Gastrocnemius medialis (tissue), 4 donors: ENCODE measurements around the gene COLGALT1. TPM values are rescaled to one million over a fixed set of nuclear protein-coding genes. Genes with fewer than 3 reads are reported as not detected.

Source experiments
- ATAC-seq, 2 donors: fragments of 150-250 bp; one replicate each; pipeline ENCODE4 v1.9.1; 2016
- DNase-seq, 2 donors: peaks; one replicate each; pipeline ENCODE4 v3.0.0-alpha.2; 2019
- H3K27ac ChIP-seq, 4 donors: fragments of 200-600 bp; sonication (generic); 1 replicate in 1 of 4; 2 replicates in 3 of 4; pipeline ENCODE4 v1.5.1; 2016 to 2018; ENCODE audit warnings: mild to moderate bottlenecking in 2 of 4, moderate library complexity in 1 of 4
- H3K27me3 ChIP-seq, 3 donors: fragments of 200-600 bp; sonication (generic) in 2 of 3; 1 replicate in 1 of 3; 2 replicates in 2 of 3; pipeline versions ENCODE4 v1.5.1 to v1.6.0; 2016 to 2019; ENCODE audit warnings: mild to moderate bottlenecking in 1 of 3, moderate library complexity in 1 of 3
- H3K36me3 ChIP-seq, 2 donors: fragments of 200-600 bp; sonication (generic) in 1 of 2; one replicate each; pipeline ENCODE4 v1.5.1; 2017 to 2018
- H3K4me1 ChIP-seq, 2 donors: fragments of 200-600 bp; sonication (generic) in 1 of 2; one replicate each; pipeline ENCODE4 v1.5.1; 2016 to 2017; ENCODE audit warnings: mild to moderate bottlenecking in 2 of 2
- H3K4me3 ChIP-seq, 4 donors: fragments of 200-600 bp; sonication (generic) in 3 of 4; 1 replicate in 1 of 4; 2 replicates in 3 of 4; pipeline ENCODE4 v1.5.1; 2016 to 2019; ENCODE audit warnings: mild to moderate bottlenecking in 2 of 4
- H3K9me3 ChIP-seq, 3 donors: fragments of 200-600 bp; sonication (generic) in 2 of 3; 1 replicate in 1 of 3; 2 replicates in 2 of 3; pipeline ENCODE4 v1.5.1; 2016 to 2019
- CTCF ChIP-seq, 5 experiments: fragments of 450-650 bp in 3 of 5; fragments of 200-600 bp in 2 of 5; sonication (generic) in 2 of 5; IDR thresholded peaks in 4 of 5; conservative IDR thresholded peaks in 1 of 5; 1 replicate in 4 of 5; 2 replicates in 1 of 5; pipeline ENCODE4 v1.5.1; 2016 to 2019; ENCODE audit warnings: antibody characterized with exemption in 5 of 5, mild to moderate bottlenecking in 3 of 5, moderate library complexity in 3 of 5
- POLR2A ChIP-seq, 2 donors: fragments of 450-650 bp; IDR thresholded peaks; one replicate each; pipeline ENCODE4 v1.6.1; 2017; ENCODE audit warnings: antibody characterized with exemption in 2 of 2, mild to moderate bottlenecking in 2 of 2, moderate library complexity in 2 of 2
- in situ Hi-C, 4 donors: fragments of 200-750 bp; cut with MboI; loops; one replicate each; pipeline versions ENCODE4 v1.15.0 to v1.8.0; 2017; ENCODE audit warnings: low sequenced_read_pairs in 4 of 4
- intact Hi-C: fragments of 100-400 bp; cut with DNase I; formaldehyde crosslinking; loops from one replicate; pipeline ENCODE4 v1.15.1; 2023; ENCODE audit warnings: low total_unique reads
- total RNA-seq, 4 donors: library from RNA; depleted of rRNA; stranded (reverse); fragments of >200 nt; gene quantifications; one replicate each; pipeline versions ENCODE4 v1.1.0 to v1.2.3, GENCODE V29; 2016

Gene COLGALT1
- total RNA-seq, 4 donors from 2014 or later = 16.6 to 33.2 (median 27.5) TPM

- peaks cover 0 to 6% of the 10 kb centered on the region in 2 donors for H3K36me3 ChIP-seq
- in situ Hi-C loops = no loop called here
- no peaks in the 10 kb centered on the region for H3K9me3 ChIP-seq
- H3K27ac ChIP-seq = no peak overlapping the region
- ATAC-seq (no peak), DNase-seq (no peak)
- no peak for TF ChIP-seq POLR2A (IDR thresholded peaks at IDR 0.05)
- TF ChIP-seq CTCF (IDR thresholded peaks at IDR 0.05 in 4 of 5, conservative IDR thresholded peaks at IDR 0.05 in 1 of 5) = no peak
- no peak overlapping the region for H3K4me3 ChIP-seq
- intact Hi-C loops = no loop called here
- H3K4me1 ChIP-seq = no peaks in the 10 kb centered on the region
- H3K27me3 ChIP-seq = peaks cover 0 to 13% (median 12%) of the 10 kb centered on the region in 3 donors
These were observed 30.3 kb upstream of the COLGALT1 start for GRCh38 chr19:17525141-17525540.

GRCh38 chr19:17526922-17527321 is 28.5 kb upstream of the COLGALT1 start:
- DNase-seq (no peak), ATAC-seq (no peak)
- intact Hi-C loops = no loop called here
- Histone ChIP-seq H3K36me3 (no peaks in the 10 kb centered on the region), H3K4me1 (no peaks in the 10 kb centered on the region), H3K9me3 (no peaks in the 10 kb centered on the region), H3K27me3 (peaks cover 0 to 13% (median 12%) of the 10 kb centered on the region in 3 donors), H3K4me3 (no peak overlapping the region), H3K27ac (no peak overlapping the region)
- no peak for TF ChIP-seq CTCF (IDR thresholded peaks at IDR 0.05 in 4 of 5, conservative IDR thresholded peaks at IDR 0.05 in 1 of 5)
- in situ Hi-C loops = no loop called here

GRCh38 chr19:17527326-17527725 is 28.1 kb upstream of the COLGALT1 start:
- no peaks in the 10 kb centered on the region for H3K9me3 ChIP-seq
- peaks cover 4 to 13% (median 12%) of the 10 kb centered on the region in 3 donors for H3K27me3 ChIP-seq
- in situ Hi-C loops = no loop called here
- intact Hi-C loops = no loop called here
- no peak overlapping the region for H3K27ac ChIP-seq
- DNase-seq (no peak), ATAC-seq (no peak)
- no peaks in the 10 kb centered on the region for H3K36me3 ChIP-seq
- no peaks in the 10 kb centered on the region for H3K4me1 ChIP-seq
- H3K4me3 ChIP-seq = no peak overlapping the region
- TF ChIP-seq CTCF (IDR thresholded peaks at IDR 0.05 in 4 of 5, conservative IDR thresholded peaks at IDR 0.05 in 1 of 5) (no peak), POLR2A (IDR thresholded peaks at IDR 0.05) (no peak)

- no peak overlapping the region for H3K4me3 ChIP-seq
- no peaks in the 10 kb centered on the region for H3K36me3 ChIP-seq
- H3K27ac ChIP-seq = no peak overlapping the region
- TF ChIP-seq POLR2A (IDR thresholded peaks at IDR 0.05) (no peak), CTCF (IDR thresholded peaks at IDR 0.05 in 4 of 5, conservative IDR thresholded peaks at IDR 0.05 in 1 of 5) (no peak)
- ATAC-seq = no peak
- intact Hi-C loops = no loop called here
- no peaks in the 10 kb centered on the region for H3K9me3 ChIP-seq
- no peak for DNase-seq
- H3K27me3 ChIP-seq = peaks cover 7 to 16% (median 12%) of the 10 kb centered on the region in 3 donors
- no peaks in the 10 kb centered on the region for H3K4me1 ChIP-seq
- in situ Hi-C loops = no loop called here
These were observed 26.8 kb upstream of the COLGALT1 start for GRCh38 chr19:17528610-17529009.
